Stimulated activated CD4-positive, alpha-beta T cell treated with anti-CD3 and anti-CD28 coated beads, Interleukin-4, amount 100 ng/mL, for 24 hours (primary cell): ENCODE measurements around the gene HOXD4.

Experiments
- DNase-seq: peaks from one replicate; pipeline ENCODE4 v3.0.0-alpha.2; 2020

The HOXD4 gene

GRCh38 chr2:176151442-176152287 lies at the start of gene HOXD4:
HOXD4 (plus strand) TSS chr2:176151550; CDS start chr2:176151634, 84 bp downstream.
- no peak for DNase-seq

- DNase-seq = no peak
Observed at GRCh38 chr2:176101842-176102241, 49.5 kb upstream of the HOXD4 start.

GRCh38 chr2:176102309-176102866 lies 49.0 kb upstream of the HOXD4 start:
- DNase-seq = no peak

- DNase-seq = no peak
Observed at GRCh38 chr2:176103194-176103593, 48.2 kb upstream of the HOXD4 start.

GRCh38 chr2:176103742-176104315 lies 47.5 kb upstream of the HOXD4 start:
- DNase-seq = no peak

- DNase-seq = no peak
Observed at GRCh38 chr2:176104316-176105077, 46.9 kb upstream of the HOXD4 start.

- no peak for DNase-seq
Observed at GRCh38 chr2:176105078-176105729, 46.1 kb upstream of the HOXD4 start.

- no peak for DNase-seq
Observed at GRCh38 chr2:176105730-176106580, 45.4 kb upstream of the HOXD4 start.

- no peak for DNase-seq
Observed at GRCh38 chr2:176106581-176107539, 44.5 kb upstream of the HOXD4 start, which contains the start of gene HOXD11. HOXD11 (plus strand) TSS chr2:176107280; CDS start chr2:176107356, 76 bp downstream.

- no peak for DNase-seq
Observed at GRCh38 chr2:176107731-176108181, 43.6 kb upstream of the HOXD4 start.

GRCh38 chr2:176109192-176109901 lies 42.0 kb upstream of the HOXD4 start:
- DNase-seq = no peak

- no peak for DNase-seq
Observed at GRCh38 chr2:176109946-176110345, 41.4 kb upstream of the HOXD4 start.

- DNase-seq = no peak
Observed at GRCh38 chr2:176110415-176111308, 40.7 kb upstream of the HOXD4 start.

GRCh38 chr2:176111309-176111663 lies 40.1 kb upstream of the HOXD4 start:
- no peak for DNase-seq

GRCh38 chr2:176111846-176112374 lies 39.4 kb upstream of the HOXD4 start:
- DNase-seq = no peak

GRCh38 chr2:176112375-176113302 lies 38.7 kb upstream of the HOXD4 start:
- DNase-seq = no peak
